ENCODE results near the gene PACSIN3.

Gene PACSIN3

GRCh38 chr11:47160753-47161133 is 25.5 kb downstream of the PACSIN3 start:
- Histone ChIP-seq H3K4me3 (no peak overlapping the region), H3K27ac (no peak overlapping the region)

- H3K27ac ChIP-seq, result no peak overlapping the region
- no peak overlapping the region for H3K4me3 ChIP-seq
Measured at GRCh38 chr11:47158242-47158641, 28.0 kb downstream of the PACSIN3 start.

- no peak overlapping the region for H3K4me3 ChIP-seq
- no peak overlapping the region for H3K27ac ChIP-seq
Measured at GRCh38 chr11:47157805-47158204, 28.4 kb downstream of the PACSIN3 start.

GRCh38 chr11:47156951-47157350 is 29.3 kb downstream of the PACSIN3 start:
- peak overlapping the region in 2 of 21 experiments; percentile 7 for H3K27ac ChIP-seq
- no peak overlapping the region for H3K4me3 ChIP-seq

- Histone ChIP-seq H3K27ac (peak overlapping the region in 6 of 21 experiments; percentile 7 to 67 (median 31)), H3K4me3 (no peak overlapping the region)
Measured at GRCh38 chr11:47156333-47156732, 29.9 kb downstream of the PACSIN3 start.

GRCh38 chr11:47155879-47156278 is 30.4 kb downstream of the PACSIN3 start:
- Histone ChIP-seq H3K4me3 (no peak overlapping the region), H3K27ac (peak overlapping the region in 5 of 21 experiments; percentile 18 to 67 (median 40))

GRCh38 chr11:47154616-47155570 is 31.3 kb downstream of the PACSIN3 start:
- Histone ChIP-seq H3K4me3 (no peak overlapping the region), H3K27ac (peak overlapping the region in 9 of 21 experiments; percentile 10 to 67 (median 46))

- Histone ChIP-seq H3K4me3 (no peak overlapping the region), H3K27ac (peak overlapping the region in 5 of 21 experiments; percentile 3 to 54 (median 27))
Measured at GRCh38 chr11:47152953-47153950, 33.0 kb downstream of the PACSIN3 start.

GRCh38 chr11:47152126-47152952 is 33.9 kb downstream of the PACSIN3 start:
- no peak overlapping the region for H3K4me3 ChIP-seq
- H3K27ac ChIP-seq, result peak overlapping the region in 4 of 21 experiments; percentile 0 to 44 (median 34)

GRCh38 chr11:47149782-47150181 is 36.5 kb downstream of the PACSIN3 start:
- Histone ChIP-seq H3K27ac (peak overlapping the region in 3 of 21 experiments; percentile 2 to 37 (median 9)), H3K4me3 (no peak overlapping the region)

- no peak overlapping the region for H3K4me3 ChIP-seq
- peak overlapping the region in 2 of 21 experiments; percentile 2 to 37 for H3K27ac ChIP-seq
Measured at GRCh38 chr11:47148903-47149531, 37.2 kb downstream of the PACSIN3 start.

GRCh38 chr11:47148270-47148669 is 38.0 kb downstream of the PACSIN3 start:
- H3K27ac ChIP-seq, result no peak overlapping the region
- no peak overlapping the region for H3K4me3 ChIP-seq

GRCh38 chr11:47147681-47148080 is 38.6 kb downstream of the PACSIN3 start:
- no peak overlapping the region for H3K4me3 ChIP-seq
- no peak overlapping the region for H3K27ac ChIP-seq

- no peak overlapping the region for H3K27ac ChIP-seq
Measured at GRCh38 chr11:47147250-47147649, 39.0 kb downstream of the PACSIN3 start.

GRCh38 chr11:47144541-47144940 is 41.7 kb downstream of the PACSIN3 start:
- no peak overlapping the region for H3K4me3 ChIP-seq
- no peak overlapping the region for H3K27ac ChIP-seq

More at GRCh38 chr11:47147250-47147649, 39.0 kb downstream of the PACSIN3 start:
- H3K4me3 ChIP-seq, result no peak overlapping the region

- H3K27ac ChIP-seq, result peak overlapping the region in 8 of 21 experiments; percentile 6 to 67 (median 22)
- no peak overlapping the region for H3K4me3 ChIP-seq
Measured at GRCh38 chr11:47143322-47143721, 42.9 kb downstream of the PACSIN3 start.

GRCh38 chr11:47139878-47140277 is 46.4 kb downstream of the PACSIN3 start:
- H3K4me3 ChIP-seq, result no peak overlapping the region
- peak overlapping the region in 1 of 21 experiments; percentile 9 for H3K27ac ChIP-seq

GRCh38 chr11:47137476-47137875 is 48.8 kb downstream of the PACSIN3 start:
- Histone ChIP-seq H3K4me3 (no peak overlapping the region), H3K27ac (no peak overlapping the region)

GRCh38 chr11:47136921-47137320 is 49.3 kb downstream of the PACSIN3 start:
- Histone ChIP-seq H3K4me3 (no peak overlapping the region), H3K27ac (no peak overlapping the region)
